WTC11 (cell line): ENCODE results near the gene IL1RAPL2. TPM values are rescaled to one million over a fixed set of nuclear protein-coding genes. Genes with fewer than 3 reads are reported as not detected.

Experiments
- ATAC-seq: fragments of 200-7000 bp; cut with Tn5 transposase; 2 replicates; pipeline ENCODE4 v1.10.0; 2021; ENCODE audit warnings: mild to moderate bottlenecking, moderate library complexity
- CTCF ChIA-PET: fragments of 300-600 bp; sonication (Branson Sonifier 250); formaldehyde crosslinking; loops from one replicate; lab custom pipeline; 2021; ENCODE audit warnings: antibody characterized with exemption; lab: Charles Lee
- POLR2A ChIA-PET: fragments of 350-600 bp; sonication (Branson Sonifier 250); formaldehyde crosslinking; loops from one replicate; lab custom pipeline; 2021; ENCODE audit warnings: antibody characterized with exemption; lab: Charles Lee
- DNase-seq: peaks from one replicate; pipeline ENCODE4 v3.0.0; 2021; ENCODE audit warnings: low spot score
- H3K27ac Mint-ChIP-seq: 2 replicates; pipeline ENCODE4 v1.8.0; 2021; ENCODE audit warnings: mixed read lengths
- H3K27me3 Mint-ChIP-seq: 2 replicates; pipeline ENCODE4 v1.8.0; 2021; ENCODE audit warnings: low read depth, mild to moderate bottlenecking, moderate library complexity, mixed read lengths
- H3K36me3 Mint-ChIP-seq: 2 replicates; pipeline ENCODE4 v1.8.0; 2021; ENCODE audit warnings: mixed read lengths
- H3K4me1 Mint-ChIP-seq: 2 replicates; pipeline ENCODE4 v1.8.0; 2022; ENCODE audit warnings: mixed read lengths
- H3K4me3 Mint-ChIP-seq: 2 replicates; pipeline ENCODE4 v1.8.0; 2021; ENCODE audit warnings: mild to moderate bottlenecking, moderate library complexity, mixed read lengths
- H3K9me3 Mint-ChIP-seq: 2 replicates; pipeline ENCODE4 v1.8.0; 2021; ENCODE audit warnings: mixed read lengths
- ATF1 ChIP-seq: sonication (generic); formaldehyde crosslinking; IDR thresholded peaks from 2 replicates; pipeline ENCODE4 v1.8.1; 2023; ENCODE audit warnings: mild to moderate bottlenecking, moderate library complexity, missing genetic modification reagents
- GTF2I ChIP-seq: fragments of 250-450 bp; sonication (Bioruptor Pico); conservative IDR thresholded peaks from 2 replicates; pipeline ENCODE4 v1.4.0; 2021; ENCODE audit warnings: mild to moderate bottlenecking
- JUN ChIP-seq: sonication (generic); formaldehyde crosslinking; IDR thresholded peaks from 2 replicates; pipeline ENCODE4 v1.8.0; 2023; ENCODE audit warnings: mild to moderate bottlenecking, missing genetic modification reagents
- NFE2L1 ChIP-seq: sonication (generic); formaldehyde crosslinking; IDR thresholded peaks from 2 replicates; pipeline ENCODE4 v1.8.1; 2023; ENCODE audit warnings: missing genetic modification reagents
- RORB ChIP-seq: fragments of 250-450 bp; sonication (Bioruptor Pico); IDR thresholded peaks from 2 replicates; pipeline ENCODE4 v1.9.0; 2021; ENCODE audit warnings: mild to moderate bottlenecking
- SP1 ChIP-seq: sonication (generic); formaldehyde crosslinking; conservative IDR thresholded peaks from 2 replicates; pipeline ENCODE4 v1.8.1; 2022; ENCODE audit warnings: missing genetic modification reagents
- ZNF396 ChIP-seq: fragments of 250-450 bp; sonication (Bioruptor Pico); IDR thresholded peaks from 2 replicates; pipeline ENCODE4 v1.8.0; 2021; ENCODE audit warnings: mild to moderate bottlenecking, moderate library complexity, borderline replicate concordance
- total RNA-seq: library from RNA; stranded (reverse); gene quantifications from 3 replicates; pipeline ENCODE4 v1.2.3, GENCODE V29; 2021
- TF ChIP-seq, protein P1 (sequence below): fragments of 250-450 bp; sonication (Bioruptor Pico); IDR thresholded peaks from 2 replicates; pipeline ENCODE4 v1.9.0; 2021; ENCODE audit warnings: mild to moderate bottlenecking, borderline replicate concordance
- TF ChIP-seq, protein P2 (sequence below): sonication (generic); formaldehyde crosslinking; IDR thresholded peaks from 2 replicates; pipeline ENCODE4 v1.8.1; 2023; ENCODE audit warnings: mild to moderate bottlenecking, missing genetic modification reagents
- TF ChIP-seq, protein P3 (sequence below): sonication (generic); formaldehyde crosslinking; IDR thresholded peaks from 2 replicates; pipeline ENCODE4 v1.8.0; 2022; ENCODE audit warnings: mild to moderate bottlenecking, missing genetic modification reagents
- TF ChIP-seq, protein P4 (sequence below): fragments of 200-600 bp; IDR thresholded peaks from 2 replicates; pipeline ENCODE4 v1.8.0; 2022; ENCODE audit warnings: antibody characterized with exemption
- TF ChIP-seq, protein P5 (sequence below): fragments of 250-450 bp; sonication (Bioruptor Pico); IDR thresholded peaks from 2 replicates; pipeline ENCODE4 v1.8.0; 2021; ENCODE audit warnings: mild to moderate bottlenecking

The IL1RAPL2 gene
- total RNA-seq, 1 experiment from 2014 or later: 0.09 TPM

DNA sequence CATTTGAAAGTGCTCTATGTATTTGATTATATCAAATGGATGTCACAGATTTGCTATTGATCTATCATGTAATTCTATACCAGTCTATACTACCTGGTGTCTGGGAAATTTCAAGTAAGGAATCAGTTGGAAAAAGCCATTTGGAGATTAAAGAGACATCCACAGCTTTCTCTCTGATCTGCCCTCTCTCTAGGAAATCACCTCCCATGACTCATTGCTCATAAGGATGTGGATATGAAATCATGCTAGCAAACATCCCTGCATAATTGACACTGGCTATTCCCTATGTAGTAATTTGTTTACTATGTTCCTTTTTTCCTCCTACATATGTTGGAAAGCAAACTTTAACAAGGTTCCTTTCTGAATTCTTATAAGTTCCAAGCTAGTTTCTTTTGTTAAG, 560.2 kb downstream of the IL1RAPL2 start (continued):
- TF ChIP-seq ZNF396 (CRISPR knock-in tag) (no peak), RORB (CRISPR knock-in tag) (no peak)
- TF ChIP-seq, protein P1, sequence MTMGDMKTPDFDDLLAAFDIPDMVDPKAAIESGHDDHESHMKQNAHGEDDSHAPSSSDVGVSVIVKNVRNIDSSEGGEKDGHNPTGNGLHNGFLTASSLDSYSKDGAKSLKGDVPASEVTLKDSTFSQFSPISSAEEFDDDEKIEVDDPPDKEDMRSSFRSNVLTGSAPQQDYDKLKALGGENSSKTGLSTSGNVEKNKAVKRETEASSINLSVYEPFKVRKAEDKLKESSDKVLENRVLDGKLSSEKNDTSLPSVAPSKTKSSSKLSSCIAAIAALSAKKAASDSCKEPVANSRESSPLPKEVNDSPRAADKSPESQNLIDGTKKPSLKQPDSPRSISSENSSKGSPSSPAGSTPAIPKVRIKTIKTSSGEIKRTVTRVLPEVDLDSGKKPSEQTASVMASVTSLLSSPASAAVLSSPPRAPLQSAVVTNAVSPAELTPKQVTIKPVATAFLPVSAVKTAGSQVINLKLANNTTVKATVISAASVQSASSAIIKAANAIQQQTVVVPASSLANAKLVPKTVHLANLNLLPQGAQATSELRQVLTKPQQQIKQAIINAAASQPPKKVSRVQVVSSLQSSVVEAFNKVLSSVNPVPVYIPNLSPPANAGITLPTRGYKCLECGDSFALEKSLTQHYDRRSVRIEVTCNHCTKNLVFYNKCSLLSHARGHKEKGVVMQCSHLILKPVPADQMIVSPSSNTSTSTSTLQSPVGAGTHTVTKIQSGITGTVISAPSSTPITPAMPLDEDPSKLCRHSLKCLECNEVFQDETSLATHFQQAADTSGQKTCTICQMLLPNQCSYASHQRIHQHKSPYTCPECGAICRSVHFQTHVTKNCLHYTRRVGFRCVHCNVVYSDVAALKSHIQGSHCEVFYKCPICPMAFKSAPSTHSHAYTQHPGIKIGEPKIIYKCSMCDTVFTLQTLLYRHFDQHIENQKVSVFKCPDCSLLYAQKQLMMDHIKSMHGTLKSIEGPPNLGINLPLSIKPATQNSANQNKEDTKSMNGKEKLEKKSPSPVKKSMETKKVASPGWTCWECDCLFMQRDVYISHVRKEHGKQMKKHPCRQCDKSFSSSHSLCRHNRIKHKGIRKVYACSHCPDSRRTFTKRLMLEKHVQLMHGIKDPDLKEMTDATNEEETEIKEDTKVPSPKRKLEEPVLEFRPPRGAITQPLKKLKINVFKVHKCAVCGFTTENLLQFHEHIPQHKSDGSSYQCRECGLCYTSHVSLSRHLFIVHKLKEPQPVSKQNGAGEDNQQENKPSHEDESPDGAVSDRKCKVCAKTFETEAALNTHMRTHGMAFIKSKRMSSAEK (CRISPR knock-in tag): no peak
- TF ChIP-seq, protein P2, sequence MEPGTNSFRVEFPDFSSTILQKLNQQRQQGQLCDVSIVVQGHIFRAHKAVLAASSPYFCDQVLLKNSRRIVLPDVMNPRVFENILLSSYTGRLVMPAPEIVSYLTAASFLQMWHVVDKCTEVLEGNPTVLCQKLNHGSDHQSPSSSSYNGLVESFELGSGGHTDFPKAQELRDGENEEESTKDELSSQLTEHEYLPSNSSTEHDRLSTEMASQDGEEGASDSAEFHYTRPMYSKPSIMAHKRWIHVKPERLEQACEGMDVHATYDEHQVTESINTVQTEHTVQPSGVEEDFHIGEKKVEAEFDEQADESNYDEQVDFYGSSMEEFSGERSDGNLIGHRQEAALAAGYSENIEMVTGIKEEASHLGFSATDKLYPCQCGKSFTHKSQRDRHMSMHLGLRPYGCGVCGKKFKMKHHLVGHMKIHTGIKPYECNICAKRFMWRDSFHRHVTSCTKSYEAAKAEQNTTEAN (CRISPR knock-in tag): no peak
- TF ChIP-seq, all 79 proteins: peak for 0

DNA sequence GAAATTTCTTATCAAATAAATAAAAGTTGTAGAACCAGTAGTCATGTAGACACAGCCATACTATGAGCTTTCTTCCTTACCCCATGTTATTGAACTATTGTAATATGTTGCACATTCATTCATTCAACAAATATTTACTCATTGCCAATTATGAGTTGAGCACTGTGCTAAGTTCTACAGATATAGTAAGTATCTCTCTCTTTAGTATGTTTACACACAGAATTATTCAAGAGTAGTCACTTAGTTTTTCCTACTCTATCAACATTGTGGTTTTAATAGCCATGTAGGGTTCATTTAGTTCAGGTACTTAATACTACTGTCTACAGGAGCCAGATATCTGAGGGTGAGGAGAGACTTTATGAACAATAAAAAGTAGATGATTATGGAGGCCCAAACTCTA, 568.3 kb downstream of the IL1RAPL2 start:
- TF ChIP-seq NFE2L1 (CRISPR knock-in tag): no peak
- TF ChIP-seq, protein P3, sequence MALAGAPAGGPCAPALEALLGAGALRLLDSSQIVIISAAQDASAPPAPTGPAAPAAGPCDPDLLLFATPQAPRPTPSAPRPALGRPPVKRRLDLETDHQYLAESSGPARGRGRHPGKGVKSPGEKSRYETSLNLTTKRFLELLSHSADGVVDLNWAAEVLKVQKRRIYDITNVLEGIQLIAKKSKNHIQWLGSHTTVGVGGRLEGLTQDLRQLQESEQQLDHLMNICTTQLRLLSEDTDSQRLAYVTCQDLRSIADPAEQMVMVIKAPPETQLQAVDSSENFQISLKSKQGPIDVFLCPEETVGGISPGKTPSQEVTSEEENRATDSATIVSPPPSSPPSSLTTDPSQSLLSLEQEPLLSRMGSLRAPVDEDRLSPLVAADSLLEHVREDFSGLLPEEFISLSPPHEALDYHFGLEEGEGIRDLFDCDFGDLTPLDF (CRISPR knock-in tag): no peak
- TF ChIP-seq ATF1 (CRISPR knock-in tag): no peak
- no peak for TF ChIP-seq SP1
- no peak for TF ChIP-seq JUN (CRISPR knock-in tag)
- TF ChIP-seq GTF2I (CRISPR knock-in tag): no peak
- TF ChIP-seq, protein P4, sequence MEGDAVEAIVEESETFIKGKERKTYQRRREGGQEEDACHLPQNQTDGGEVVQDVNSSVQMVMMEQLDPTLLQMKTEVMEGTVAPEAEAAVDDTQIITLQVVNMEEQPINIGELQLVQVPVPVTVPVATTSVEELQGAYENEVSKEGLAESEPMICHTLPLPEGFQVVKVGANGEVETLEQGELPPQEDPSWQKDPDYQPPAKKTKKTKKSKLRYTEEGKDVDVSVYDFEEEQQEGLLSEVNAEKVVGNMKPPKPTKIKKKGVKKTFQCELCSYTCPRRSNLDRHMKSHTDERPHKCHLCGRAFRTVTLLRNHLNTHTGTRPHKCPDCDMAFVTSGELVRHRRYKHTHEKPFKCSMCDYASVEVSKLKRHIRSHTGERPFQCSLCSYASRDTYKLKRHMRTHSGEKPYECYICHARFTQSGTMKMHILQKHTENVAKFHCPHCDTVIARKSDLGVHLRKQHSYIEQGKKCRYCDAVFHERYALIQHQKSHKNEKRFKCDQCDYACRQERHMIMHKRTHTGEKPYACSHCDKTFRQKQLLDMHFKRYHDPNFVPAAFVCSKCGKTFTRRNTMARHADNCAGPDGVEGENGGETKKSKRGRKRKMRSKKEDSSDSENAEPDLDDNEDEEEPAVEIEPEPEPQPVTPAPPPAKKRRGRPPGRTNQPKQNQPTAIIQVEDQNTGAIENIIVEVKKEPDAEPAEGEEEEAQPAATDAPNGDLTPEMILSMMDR: no peak
- TF ChIP-seq, protein P5, sequence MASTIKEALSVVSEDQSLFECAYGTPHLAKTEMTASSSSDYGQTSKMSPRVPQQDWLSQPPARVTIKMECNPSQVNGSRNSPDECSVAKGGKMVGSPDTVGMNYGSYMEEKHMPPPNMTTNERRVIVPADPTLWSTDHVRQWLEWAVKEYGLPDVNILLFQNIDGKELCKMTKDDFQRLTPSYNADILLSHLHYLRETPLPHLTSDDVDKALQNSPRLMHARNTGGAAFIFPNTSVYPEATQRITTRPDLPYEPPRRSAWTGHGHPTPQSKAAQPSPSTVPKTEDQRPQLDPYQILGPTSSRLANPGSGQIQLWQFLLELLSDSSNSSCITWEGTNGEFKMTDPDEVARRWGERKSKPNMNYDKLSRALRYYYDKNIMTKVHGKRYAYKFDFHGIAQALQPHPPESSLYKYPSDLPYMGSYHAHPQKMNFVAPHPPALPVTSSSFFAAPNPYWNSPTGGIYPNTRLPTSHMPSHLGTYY (CRISPR knock-in tag): no peak
- TF ChIP-seq, protein P1 (CRISPR knock-in tag): no peak
- ChIA-PET CTCF (no interaction called here), POLR2A (no interaction called here)
- Mint-ChIP-seq H3K4me3 (no peak overlapping the region), H3K4me1 (peaks cover 6% of the 10 kb centered on the region), H3K36me3 (no peaks in the 10 kb centered on the region), H3K27me3 (no peaks in the 10 kb centered on the region), H3K27ac (no peak overlapping the region), H3K9me3 (no peaks in the 10 kb centered on the region)
- ATAC-seq (no peak), DNase-seq (no peak)
